Stimulated activated CD8-positive, alpha-beta memory T cell treated with anti-CD3 and anti-CD28 coated beads, Interleukin-4, amount 100 ng/mL, for 48 hours (primary cell): ENCODE results near the gene PLEK2.

ENCODE experiments used
- DNase-seq: peaks from one replicate; pipeline ENCODE4 v3.0.0-alpha.2; 2020

The PLEK2 gene

DNA sequence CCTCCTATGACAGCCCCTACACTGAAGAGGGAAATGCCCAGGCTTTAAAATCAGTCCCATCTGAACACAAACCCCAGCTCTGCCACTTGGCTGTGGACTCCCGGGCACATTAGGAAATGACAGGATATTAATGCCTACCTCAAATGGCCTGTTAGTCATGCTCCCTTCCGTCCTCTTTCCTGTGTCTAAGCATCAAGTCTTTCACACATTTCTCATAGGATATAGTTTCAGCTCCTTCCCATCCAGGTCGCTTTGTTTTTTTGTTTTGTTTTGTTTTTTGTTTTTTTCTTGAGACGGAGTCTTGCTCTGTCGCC is 16.1 kb downstream of the PLEK2 start:
- DNase-seq = no peak

DNA sequence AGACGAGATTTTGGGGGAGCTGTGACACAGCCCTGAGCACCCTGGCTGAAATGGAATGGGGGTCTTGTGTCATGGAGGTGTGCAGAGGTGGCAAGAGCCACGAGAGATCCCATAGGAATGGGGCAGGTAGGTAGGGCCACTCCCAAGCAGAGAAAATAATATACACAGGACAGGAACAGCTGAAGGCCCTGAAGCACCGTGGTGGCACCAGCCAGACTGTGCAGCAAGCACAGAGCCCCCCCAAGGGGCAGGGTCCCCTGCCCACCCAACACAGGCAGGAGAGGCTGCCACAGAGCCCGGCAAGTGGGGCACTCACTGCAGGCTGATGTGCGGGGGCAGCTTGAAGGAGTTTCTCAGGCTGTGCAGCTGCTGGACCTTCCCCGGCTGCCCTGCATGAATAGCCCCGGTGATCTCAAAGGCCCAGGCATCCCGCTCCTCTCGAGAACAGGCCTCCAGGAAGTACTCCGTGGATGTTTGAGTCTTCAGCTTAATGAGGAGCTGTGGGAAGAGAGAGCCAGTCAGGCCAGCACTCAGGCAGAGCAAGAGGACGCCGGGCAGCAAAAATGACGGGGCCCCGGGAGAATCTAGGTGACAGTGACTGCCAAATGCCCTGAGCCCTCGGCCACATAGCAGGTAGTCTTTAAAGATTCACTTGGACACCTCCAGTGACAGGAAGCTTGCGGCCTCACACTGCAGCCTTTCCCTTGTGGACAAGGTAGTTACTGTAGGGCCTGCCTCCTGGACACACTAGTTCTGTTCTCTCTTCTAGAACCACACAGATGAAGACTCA is 16.7 kb downstream of the PLEK2 start:
- DNase-seq = no peak

DNA sequence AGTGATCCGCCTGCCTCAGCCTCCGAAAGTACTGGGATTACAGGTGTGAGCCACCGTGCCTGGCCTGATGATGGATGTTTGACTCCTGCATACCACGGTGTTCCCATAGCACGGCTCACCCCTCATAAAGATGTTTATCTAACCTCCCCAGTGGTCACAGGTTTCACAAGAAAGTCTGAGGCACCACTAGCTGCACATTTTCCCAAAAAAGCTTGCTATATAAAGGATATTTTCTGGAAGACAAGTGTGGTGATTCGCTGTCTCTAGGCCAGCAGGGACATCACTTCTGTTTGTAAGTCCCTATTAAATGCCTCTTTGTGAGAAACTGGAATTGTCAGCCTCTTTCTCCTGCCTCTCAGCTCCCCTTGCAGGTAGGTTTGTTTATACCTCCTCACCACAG is 18.3 kb downstream of the PLEK2 start:
- DNase-seq = no peak

DNA sequence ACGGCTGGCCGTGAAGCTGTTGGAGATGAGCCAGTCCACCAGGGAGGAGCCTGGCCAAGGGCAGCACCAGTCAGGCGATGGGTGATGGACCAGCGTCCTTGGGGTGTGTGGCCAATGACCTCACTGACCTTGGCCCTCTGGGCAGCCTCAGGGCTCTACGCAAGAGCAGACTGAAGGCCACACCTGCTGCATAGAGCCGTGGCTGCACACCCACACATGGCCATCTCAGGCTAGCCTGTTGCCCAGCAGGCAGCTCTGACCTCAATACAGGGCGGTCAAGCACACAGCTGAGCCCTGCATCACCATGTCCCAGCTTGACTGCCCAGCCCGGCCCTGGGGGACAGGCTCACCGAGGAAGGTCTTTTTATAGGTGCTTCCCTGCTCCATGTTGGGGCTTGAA is 19.2 kb downstream of the PLEK2 start:
- no peak for DNase-seq

DNA sequence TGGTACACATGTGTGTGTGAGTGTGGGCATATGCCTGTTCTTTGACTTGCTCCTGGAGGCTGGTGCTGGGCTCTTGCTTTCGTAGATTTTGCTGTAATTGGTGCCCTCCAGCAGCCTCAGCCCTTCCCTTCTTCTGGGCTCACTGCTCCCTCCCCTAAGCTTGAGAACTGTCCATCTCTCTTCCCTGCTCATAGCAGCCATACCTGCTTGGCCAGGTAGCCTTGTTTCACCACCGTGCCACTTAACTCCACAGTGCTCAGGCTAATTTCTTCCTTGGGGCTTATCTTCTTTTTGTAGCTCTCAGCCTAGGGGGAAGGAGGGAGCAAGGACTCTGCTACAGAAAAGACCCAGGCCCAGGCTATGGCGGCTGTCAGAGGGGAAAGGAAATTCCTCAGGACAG is 19.8 kb downstream of the PLEK2 start:
- no peak for DNase-seq

DNA sequence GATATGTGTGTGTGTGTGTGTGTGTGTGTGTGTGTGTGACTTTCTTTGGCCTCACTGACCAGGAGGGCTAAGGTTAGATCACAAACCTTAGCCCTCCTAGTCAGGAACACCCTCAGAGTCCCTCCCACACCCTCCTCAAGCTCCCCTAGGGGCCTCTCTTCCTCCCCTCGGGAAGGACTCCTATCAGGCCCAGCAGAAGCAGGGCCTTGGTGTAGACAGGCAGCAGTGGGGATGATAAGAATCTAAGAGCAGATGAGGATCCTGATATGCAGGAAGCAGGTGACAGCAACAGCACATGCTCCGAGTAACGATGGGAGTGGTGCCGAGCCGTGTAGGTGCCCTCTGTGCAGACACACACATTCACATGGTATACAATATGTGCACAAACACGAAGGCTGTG is 20.7 kb downstream of the PLEK2 start:
- no peak for DNase-seq

DNA sequence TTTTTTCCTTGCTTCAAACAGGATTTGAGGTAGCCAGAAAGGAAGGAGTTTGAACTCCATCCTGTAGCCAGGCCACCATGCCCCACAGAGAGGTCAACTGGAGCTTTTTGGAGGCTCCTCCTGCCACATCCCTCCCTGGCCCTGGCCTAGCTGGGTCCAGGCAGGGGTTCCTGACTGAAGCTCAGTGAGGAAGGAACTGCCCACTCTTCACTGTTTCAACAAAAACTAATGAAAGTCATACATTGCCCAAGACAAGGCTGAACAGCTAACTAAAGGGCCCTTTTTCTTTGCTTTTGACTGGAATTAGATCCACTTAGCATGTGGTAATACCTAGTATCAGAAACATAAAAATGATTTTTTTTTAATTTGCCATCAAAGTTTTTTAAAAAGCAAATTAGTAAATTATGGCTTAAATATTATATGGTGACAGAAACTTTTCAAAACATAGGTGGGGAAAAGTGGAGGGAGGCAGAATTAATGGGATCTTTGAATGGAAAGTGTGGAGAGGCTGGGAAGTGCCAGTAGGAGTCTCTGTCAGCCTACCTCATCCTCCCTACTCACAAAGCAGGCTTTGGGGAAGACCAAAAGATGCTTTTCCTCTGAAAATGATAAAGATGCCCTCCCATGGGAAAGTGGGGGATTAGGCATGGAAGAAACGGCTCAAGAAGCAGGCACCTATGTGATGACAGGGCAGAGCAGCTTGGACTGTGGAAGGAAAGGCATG is 22.0 kb downstream of the PLEK2 start:
- no peak for DNase-seq

DNA sequence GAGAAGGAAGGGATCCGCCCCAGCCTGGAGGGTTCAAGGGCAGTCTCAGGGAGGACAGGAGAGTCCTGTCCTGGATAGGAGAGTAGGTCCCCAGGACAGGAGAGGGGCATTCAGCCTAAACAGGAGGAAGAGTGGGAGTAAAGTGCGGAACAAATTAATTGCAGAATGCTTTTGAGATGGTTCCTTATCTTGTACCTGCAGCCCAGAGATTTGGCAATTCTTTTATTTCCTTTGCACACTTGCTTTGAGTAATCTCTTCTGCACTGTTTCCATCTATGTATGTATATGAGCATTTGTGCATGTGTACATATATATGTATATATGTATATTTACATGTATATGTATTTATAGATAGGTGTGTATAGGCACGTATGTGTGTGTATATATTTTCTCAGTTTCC is 22.7 kb downstream of the PLEK2 start:
- DNase-seq = no peak

DNA sequence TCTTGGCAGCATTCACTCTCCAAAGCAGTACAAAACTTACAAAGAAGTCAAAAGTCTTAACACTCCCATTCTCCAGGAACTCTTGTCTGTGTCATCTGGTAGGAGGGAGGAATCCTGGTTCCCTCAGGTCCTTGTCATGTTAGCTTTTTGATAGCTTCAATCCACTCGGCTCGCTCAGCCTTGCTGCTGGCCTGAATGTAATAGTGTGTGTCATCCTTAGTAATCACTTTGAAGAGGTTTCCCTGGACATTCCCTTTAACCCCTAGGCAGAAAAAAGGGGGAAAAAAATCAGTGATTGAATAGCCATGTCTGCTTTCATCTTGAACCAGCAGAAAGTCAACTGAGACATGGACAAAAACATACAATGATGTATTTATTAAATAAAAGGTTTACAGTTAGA is 24.8 kb downstream of the PLEK2 start:
- DNase-seq = no peak

DNA sequence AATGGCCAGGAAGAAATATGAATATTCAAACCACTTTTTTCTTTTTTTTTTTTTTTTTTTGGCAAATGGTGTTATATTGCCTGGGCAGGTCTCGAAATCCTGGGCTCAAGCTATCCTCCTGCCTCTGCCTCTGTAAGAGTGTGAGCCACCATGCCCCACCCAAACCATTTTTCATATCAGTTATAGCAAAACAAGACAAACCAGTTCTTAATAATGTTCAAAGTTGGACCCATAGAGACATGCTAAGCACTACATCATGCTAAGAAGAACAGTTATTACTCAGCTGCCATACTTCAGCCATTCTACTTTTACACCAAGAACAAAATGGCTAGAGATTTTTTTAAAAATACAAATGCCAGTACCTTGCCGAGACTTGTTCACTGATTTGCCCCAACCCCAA is 26.3 kb downstream of the PLEK2 start:
- DNase-seq = no peak

DNA sequence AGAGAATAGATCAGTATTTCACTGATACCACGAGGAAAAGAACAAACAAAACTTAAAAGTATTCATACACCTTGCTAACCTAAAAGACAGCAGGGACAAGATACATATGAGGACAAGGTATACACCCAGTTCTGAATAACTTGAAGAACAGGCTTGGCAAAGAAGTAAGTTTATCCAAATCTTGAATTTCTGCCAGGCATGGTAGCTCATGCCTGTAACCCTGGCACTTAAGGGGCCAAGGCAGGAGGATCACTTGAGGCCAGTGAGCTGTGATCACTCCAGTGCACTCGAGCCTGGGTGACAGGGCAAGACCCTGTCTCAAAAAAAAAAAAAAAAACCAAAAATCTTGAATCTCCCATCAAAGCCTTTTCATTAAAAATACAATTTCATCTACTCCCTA is 26.8 kb downstream of the PLEK2 start:
- DNase-seq = no peak

DNA sequence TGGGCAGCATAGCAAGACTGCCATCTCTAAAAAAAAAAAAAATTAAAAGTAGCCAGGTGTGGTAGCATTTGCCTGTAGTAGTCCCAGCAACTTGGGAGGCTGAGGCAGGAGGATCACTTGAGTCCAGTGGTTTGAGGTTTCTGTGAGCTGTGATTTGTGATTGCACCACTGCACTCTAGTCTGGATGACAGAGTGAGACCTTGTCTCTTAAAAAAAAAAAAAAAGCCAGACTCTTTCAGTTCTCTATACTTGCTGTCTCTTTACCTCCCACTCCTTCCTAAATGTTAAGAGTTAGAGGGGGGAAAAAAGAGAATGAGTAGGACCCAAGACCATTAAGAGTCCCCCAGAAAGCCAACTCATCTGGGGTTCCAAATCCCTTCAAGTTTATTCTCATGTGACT is 34.0 kb downstream of the PLEK2 start:
- no peak for DNase-seq

DNA sequence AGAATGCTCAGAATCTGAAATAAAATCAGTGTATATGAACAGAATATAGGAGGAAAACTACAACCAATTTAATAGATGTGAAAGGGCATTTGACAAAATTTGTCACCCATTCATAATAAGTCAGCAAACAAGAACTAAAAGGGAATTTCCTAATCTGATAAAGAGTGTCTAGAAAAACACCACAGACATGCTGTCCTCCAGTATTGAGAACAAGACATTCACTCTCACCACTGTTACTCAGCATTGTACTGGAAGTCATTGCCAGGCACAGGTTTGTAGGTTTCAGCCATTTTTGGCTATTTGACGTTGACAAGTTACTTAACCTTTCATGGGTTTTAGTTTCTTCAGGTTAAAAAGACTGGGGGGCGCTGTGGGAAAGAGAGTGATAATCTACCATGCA is 38.6 kb downstream of the PLEK2 start:
- DNase-seq = no peak

DNA sequence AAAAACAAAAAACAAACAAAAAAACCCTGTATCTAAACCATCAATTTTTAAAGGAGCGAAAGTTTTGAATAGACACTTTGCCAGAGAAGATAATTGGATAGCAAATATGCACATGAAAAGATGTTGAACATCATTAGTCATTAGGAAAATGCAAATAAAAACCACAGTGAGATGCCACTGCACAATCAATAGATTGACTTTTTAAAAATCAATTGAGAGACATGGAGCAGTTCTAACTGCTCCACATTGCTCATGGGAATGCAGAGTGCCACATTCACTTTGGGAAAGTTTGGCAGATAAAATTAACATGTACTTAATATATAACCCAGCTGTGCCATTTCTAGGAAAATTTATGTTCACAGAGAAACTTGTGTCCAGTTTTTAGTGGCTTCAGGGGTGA is 39.1 kb downstream of the PLEK2 start:
- no peak for DNase-seq

DNA sequence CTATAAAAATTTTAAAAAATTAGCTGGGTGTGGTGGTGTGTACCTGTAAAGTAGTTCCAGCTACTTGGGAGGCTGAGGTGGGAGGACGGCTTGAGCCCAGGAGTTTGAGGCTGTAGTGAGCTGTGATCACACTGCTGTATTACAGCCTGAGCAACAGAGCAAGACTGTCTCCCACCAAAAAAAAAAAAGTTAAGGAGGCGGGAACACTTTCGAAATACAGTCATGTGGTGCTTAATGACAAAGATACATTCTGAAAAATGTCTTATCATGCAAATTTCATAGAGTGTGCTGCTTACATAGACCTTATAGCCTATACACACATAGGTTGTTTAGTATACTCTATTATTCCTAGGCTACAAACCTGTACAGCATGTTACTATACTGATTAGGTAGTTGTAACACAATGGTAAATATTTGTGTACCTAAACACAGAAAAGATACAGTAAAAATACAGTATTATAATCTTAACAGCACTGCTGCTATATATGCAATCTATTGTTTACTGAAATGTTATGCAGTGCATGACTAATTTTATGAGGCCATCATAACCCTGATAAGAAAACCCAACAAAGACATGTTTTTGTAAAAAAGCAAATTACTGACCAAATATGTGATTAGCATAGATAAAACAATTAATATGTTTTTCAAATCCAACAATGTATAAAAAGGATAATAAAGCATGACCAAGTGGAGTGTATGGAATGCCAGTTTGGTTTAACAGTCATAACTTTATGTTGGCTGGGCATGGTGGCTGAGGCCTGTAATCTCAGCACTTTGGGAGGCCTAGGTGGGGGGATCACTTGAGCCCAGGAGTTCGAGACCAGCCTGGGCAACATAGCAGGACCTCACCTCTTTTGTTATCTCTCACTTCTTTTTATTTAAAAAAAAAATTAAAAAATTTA is 40.5 kb downstream of the PLEK2 start:
- no peak for DNase-seq

DNA sequence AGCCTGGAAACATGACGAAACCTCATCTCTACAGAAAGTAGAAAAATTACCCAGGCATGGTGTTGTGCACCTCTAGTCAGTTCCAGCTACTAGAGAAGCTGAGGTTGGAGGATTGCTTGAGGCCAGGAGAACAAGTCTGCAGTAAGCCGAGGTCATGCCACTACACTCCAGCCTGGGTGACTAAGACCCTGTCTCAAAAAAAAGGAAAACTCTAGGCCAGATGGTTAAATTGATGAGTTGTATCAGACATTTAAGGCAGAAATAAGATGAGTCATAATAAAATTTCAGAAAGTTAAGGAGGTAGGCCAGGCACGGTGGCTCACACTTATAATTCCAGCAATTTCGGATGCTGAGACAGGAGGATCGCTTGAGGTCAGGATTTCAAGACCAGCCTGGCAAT is 41.1 kb downstream of the PLEK2 start:
- DNase-seq = no peak

DNA sequence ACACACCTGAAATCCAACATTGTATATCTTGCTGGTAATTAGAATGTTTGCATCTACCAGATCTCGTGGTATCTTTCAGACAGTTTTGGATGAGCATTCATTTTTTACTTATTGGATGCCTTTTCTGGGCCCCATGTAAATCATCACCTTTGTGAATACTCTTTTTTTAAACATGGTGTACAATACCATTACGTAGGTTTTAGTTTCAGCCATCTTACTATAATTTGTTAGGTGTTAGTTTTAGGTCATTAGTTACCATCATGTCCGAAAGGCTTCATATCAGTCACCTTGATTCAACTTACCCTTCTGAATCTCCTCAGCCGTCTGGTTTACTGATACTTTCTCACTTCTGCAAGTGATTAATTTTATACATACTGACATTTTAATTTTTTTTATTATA is 46.5 kb downstream of the PLEK2 start:
- DNase-seq = no peak

DNA sequence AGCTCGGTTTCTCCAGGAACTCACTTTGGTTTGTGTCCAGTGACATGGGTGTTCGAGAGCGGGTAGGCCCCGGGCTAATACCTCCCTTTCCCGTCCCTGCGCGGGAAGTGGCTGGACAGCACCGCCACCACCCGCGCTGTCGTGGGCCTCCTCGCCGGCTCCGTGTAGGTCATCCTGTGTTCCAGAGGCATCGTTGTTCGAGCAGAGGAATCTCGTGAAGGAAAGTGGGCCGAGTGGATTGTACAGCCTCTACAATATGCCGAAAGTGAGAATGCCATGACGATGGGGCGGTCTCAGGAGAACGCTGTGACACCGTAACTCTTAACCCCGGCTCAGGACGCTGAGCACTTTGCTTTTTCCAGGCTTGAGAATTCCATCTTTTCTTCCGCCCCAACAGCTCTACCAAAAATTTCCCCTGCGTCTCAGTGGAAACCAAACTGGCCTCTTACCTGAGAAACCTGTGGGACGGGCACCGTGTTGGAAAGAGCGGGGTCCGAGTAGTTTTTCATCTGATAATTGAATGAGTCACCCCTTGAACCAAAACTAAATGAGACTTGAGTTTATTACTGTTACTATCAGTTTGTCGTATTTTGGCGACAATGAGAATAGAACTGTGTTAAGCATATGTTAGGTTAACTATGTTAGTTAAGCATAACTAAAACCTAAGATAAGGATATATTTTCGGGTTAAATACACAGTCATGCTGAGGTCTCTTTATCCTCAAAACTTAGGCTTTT is 51.3 kb downstream of the PLEK2 start:
- DNase-seq = no peak

DNA sequence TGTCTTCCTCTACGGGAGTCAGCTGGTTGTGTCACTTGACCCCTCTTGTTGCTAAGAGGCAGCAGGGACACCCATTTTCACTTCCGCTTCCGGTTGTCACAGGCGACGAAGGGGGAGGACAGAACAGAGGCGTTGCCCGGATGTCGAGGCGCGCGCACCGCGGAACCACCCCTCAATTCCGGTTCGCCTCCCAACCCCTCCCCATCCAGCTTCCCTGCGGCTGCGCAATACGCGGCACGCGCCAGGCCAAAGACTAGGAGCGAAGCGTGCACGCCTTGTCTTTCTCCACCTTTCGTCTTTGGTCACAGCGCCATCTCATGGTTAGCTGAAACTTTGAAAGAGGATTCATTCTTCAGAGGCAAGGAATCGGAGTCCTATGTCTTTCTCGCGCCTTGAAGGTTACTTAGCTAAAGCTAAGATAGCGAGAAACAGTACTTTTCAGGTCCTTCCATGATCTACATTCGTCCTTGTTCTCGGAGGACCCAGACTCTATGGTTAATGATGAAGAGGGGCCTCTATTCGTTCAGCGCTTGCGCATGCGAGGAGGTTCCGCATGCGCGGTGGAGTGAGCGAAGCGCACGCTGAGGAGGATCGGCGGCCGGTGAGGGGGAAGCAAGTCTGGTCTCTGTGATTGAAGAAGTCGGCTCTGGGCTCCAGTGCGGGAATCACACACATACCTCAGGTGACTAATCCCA is 52.0 kb downstream of the PLEK2 start, which contains the start of the genes ATP6V1D and EIF2S1:
ATP6V1D (minus strand) TSS at position 30 of the 695 bp plus-strand sequence. CDS start 106 bp downstream, outside the sequence.
EIF2S1 (plus strand) TSS at position 554 of the 695 bp plus-strand sequence. CDS start 4,440 bp downstream, outside the sequence.
- DNase-seq = peak; percentile 99

DNA sequence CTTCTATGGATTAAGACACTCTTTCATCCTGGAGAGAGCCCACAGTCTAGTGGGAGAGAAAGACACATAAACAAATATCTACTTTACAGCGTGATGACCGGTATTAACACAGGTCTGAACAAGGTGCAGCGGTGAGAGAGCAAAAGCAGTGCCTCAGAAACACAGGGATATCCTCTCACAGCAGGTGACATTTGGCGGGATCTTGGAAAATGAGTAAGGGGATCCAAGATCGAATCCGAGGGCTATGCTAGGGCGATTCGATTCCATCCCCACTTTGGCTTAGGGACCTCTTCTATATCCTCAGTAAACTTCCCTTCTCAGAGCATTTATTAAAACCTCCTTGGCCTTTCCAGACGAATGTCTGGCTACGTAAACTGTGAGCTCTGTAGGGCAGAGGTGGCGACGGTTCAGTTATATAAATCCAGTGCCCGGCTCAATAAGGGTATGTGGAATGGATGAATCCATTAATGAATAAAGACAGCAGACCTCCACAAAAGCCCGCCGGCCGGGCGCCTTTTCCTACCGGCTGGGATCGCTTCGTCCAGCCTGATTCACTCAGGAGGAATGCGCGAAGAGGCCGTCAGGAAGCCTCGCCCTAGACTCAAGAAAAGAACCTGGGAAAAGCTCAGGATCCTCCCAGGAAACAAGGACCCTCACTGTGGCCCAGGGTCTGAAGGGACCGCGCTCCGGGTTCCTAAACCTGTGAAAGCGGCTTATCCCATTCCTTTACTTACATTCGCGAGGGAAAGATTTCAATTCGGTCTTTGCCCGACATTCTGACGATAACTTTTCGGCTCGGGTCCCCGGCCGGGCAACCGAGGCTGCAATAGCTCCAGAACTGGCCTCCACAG is 52.8 kb downstream of the PLEK2 start:
- peak; percentile 27 for DNase-seq

DNA sequence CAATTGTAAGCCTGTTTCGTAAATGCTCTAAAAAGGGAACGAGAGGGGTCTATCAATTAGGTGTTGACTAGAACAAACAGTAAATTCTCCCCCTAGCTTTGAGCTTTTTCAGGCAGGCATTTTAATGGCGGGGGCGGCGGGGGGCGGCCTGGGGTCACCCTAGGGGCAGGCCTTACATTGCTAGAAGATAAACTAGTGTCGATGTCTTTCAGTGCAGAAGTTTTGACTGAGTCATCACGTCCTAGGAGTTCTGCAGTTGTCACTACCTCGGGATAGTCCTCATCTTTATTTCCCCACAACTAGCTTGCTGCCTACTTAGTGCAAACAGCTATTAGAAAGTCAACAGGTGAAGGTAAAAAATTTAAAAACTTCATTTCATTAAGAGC is 54.0 kb downstream of the PLEK2 start:
- no peak for DNase-seq
